ENCODE results near the gene RNF114. TPM values are rescaled to one million over a fixed set of nuclear protein-coding genes. Genes with fewer than 3 reads are reported as not detected.

Gene RNF114
- total RNA-seq, 4 donors from 2014 or later = 48.7 to 166 (median 103) TPM

- TF ChIP-seq POLR2A (IDR thresholded peaks at IDR 0.05) = no peak
- TF ChIP-seq, protein P1, sequence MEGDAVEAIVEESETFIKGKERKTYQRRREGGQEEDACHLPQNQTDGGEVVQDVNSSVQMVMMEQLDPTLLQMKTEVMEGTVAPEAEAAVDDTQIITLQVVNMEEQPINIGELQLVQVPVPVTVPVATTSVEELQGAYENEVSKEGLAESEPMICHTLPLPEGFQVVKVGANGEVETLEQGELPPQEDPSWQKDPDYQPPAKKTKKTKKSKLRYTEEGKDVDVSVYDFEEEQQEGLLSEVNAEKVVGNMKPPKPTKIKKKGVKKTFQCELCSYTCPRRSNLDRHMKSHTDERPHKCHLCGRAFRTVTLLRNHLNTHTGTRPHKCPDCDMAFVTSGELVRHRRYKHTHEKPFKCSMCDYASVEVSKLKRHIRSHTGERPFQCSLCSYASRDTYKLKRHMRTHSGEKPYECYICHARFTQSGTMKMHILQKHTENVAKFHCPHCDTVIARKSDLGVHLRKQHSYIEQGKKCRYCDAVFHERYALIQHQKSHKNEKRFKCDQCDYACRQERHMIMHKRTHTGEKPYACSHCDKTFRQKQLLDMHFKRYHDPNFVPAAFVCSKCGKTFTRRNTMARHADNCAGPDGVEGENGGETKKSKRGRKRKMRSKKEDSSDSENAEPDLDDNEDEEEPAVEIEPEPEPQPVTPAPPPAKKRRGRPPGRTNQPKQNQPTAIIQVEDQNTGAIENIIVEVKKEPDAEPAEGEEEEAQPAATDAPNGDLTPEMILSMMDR (IDR thresholded peaks at IDR 0.05) = peak in 1 of 3 donors; percentile 92
- intact Hi-C loops (cut with DNase I; ENCODE audit: low total_unique reads) = loop anchor here (2.0 to 5.0 kb wide), 2 partner anchors 92 to 193 kb away; no protein-coding TSS in a partner anchor
- no peak overlapping the region for H3K4me3 ChIP-seq (ENCODE audit: low read depth, poor library complexity, severe bottlenecking)
- WGBS, 2 donors = 23 to 29% methylated on average over 29 to 36 of the region's 37 CpGs
- peak in 1 of 2 donors; percentile 91 for DNase-seq (ENCODE audit: low spot score in 2 of 2)
These were observed 43.0 kb downstream of the RNF114 start for GRCh38 chr20:49979030-49979832.

GRCh38 chr20:49980140-49981008 lies 44.2 kb downstream of the RNF114 start:
- DNase-seq (ENCODE audit: low spot score in 2 of 2) = no peak
- H3K4me3 ChIP-seq (ENCODE audit: low read depth, poor library complexity, severe bottlenecking) = no peak overlapping the region
- TF ChIP-seq, protein P1 (IDR thresholded peaks at IDR 0.05) = no peak
- TF ChIP-seq POLR2A (IDR thresholded peaks at IDR 0.05) = no peak
- WGBS, 2 donors = 69 to 76% methylated on average over 11 of the region's 11 CpGs
- intact Hi-C loops (cut with DNase I; ENCODE audit: low total_unique reads) = no loop called here

DNA sequence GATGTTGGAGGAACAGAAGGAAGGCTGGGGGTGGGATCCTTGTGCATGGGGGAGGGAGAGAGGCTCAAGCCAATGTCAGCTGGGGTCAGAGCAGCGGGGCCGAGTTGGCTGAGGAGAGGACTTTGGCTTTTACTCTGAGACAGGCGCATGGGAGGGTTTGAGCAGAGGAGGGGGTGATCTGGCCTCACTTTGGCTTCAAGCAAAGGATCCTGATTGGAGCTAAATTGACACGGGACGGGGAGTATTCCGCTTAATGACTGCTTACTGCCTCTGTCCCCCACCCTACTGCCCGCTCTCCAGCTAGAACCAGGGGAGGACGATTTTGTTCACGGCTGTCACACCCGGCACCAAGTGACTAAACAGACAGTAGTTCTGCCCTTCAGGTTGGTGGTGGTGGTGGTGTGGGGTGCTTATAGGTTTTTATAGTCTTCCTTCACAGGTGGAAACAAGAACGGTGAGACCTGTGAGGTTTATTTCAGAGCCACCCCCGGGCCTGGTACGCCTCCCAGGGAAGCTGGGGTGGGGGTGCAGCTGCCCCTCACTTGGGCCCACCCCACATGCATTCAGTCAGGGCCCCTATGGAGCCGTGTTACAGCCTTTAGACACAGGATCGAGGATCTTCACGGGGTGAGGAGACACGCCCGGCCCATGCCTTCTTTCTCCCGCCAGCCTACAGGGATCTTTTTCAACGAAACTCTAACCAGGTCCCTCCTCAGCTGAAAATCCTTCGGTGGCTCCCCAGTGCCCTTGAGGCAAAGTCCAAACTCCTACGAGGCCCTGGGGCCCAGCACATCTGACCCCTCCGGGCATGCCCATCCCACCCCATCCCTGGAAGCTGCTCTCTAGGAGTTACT lies 45.2 kb downstream of the RNF114 start:
- no peak overlapping the region for H3K4me3 ChIP-seq (ENCODE audit: low read depth, poor library complexity, severe bottlenecking)
- intact Hi-C loops (cut with DNase I; ENCODE audit: low total_unique reads) = no loop called here
- TF ChIP-seq, protein P1 (IDR thresholded peaks at IDR 0.05) = no peak
- TF ChIP-seq POLR2A (IDR thresholded peaks at IDR 0.05) = no peak
- DNase-seq (ENCODE audit: low spot score in 2 of 2) = no peak
- WGBS, 2 donors = 60 to 72% methylated on average over 23 of the region's 23 CpGs

- TF ChIP-seq, protein P1 (IDR thresholded peaks at IDR 0.05) = no peak
- no peak for TF ChIP-seq POLR2A (IDR thresholded peaks at IDR 0.05)
- intact Hi-C loops (cut with DNase I; ENCODE audit: low total_unique reads) = no loop called here
These were observed 45.8 kb downstream of the RNF114 start for GRCh38 chr20:49982072-49982345.

GRCh38 chr20:49982346-49983122 lies 46.3 kb downstream of the RNF114 start, which contains the start of gene SNAI1:
Gene SNAI1, plus strand, starts transcription at chr20:49982980. Its CDS starts 80 bp downstream, at chr20:49983060.
- 7 to 17% methylated on average over 15 to 45 of the region's 90 CpGs for WGBS, 2 donors
- intact Hi-C loops (cut with DNase I; ENCODE audit: low total_unique reads) = no loop called here
- DNase-seq (ENCODE audit: low spot score in 2 of 2) = peak in 1 of 2 donors; percentile 93
- H3K4me3 ChIP-seq (ENCODE audit: low read depth, poor library complexity, severe bottlenecking) = peak within 1 kb of the TSS; percentile 34
- peak in 1 of 2 donors; percentile 63 for TF ChIP-seq POLR2A (IDR thresholded peaks at IDR 0.05)
- TF ChIP-seq, protein P1 (IDR thresholded peaks at IDR 0.05) = peak in 1 of 3 donors; percentile 8

More at GRCh38 chr20:49982072-49982345, 45.8 kb downstream of the RNF114 start:
- DNase-seq (ENCODE audit: low spot score in 2 of 2) = no peak
- WGBS, 2 donors = 31 to 33% methylated on average over 12 of the region's 12 CpGs
- H3K4me3 ChIP-seq (ENCODE audit: low read depth, poor library complexity, severe bottlenecking) = no peak overlapping the region

Measured in lower leg skin (tissue), 4 donors.